Neuronal stem cell (in vitro differentiated cells): Measurements from ENCODE around the gene BMPR1A.

Experiments
- DNase-seq: peaks from one replicate; pipeline ENCODE4 v3.0.0-alpha.2; 2013; ENCODE audit warnings: low spot score
- H2AFZ ChIP-seq: one replicate; pipeline ENCODE4 v1.6.1; 2013; ENCODE audit warnings: mild to moderate bottlenecking, low read length, inconsistent platforms
- H2AK5ac ChIP-seq: 2 replicates; pipeline ENCODE4 v1.6.1; 2013; ENCODE audit warnings: low read depth, mild to moderate bottlenecking, inconsistent platforms, low read length, moderate library complexity, mixed read lengths
- H2BK120ac ChIP-seq: 2 replicates; pipeline ENCODE4 v1.6.1; 2013; ENCODE audit warnings: low read depth, mild to moderate bottlenecking, inconsistent platforms, low read length, moderate library complexity, mixed read lengths
- H2BK12ac ChIP-seq: one replicate; pipeline ENCODE4 v1.6.1; 2013; ENCODE audit warnings: low read length, inconsistent platforms
- H2BK15ac ChIP-seq: 2 replicates; pipeline ENCODE4 v1.6.1; 2013; ENCODE audit warnings: mild to moderate bottlenecking, low read length, inconsistent platforms, mixed read lengths
- H2BK5ac ChIP-seq: one replicate; pipeline ENCODE4 v1.6.1; 2013; ENCODE audit warnings: inconsistent platforms, mild to moderate bottlenecking, low read length, moderate library complexity
- H3K14ac ChIP-seq: one replicate; pipeline ENCODE4 v1.6.1; 2013; ENCODE audit warnings: low read length, inconsistent platforms
- H3K18ac ChIP-seq: 2 replicates; pipeline ENCODE4 v1.6.1; 2013; ENCODE audit warnings: low read length, inconsistent platforms
- H3K23ac ChIP-seq: 2 replicates; pipeline ENCODE4 v1.6.1; 2013; ENCODE audit warnings: low read depth, mild to moderate bottlenecking, mixed read lengths, low read length, inconsistent platforms; ENCODE audit not compliant: poor library complexity
- H3K27ac ChIP-seq: replicated peaks from 3 replicates; pipeline ENCODE4 v1.5.1; 2013; ENCODE audit warnings: low read length, inconsistent platforms
- H3K27me3 ChIP-seq, 3 experiments: 2 replicates each; pipeline ENCODE4 v1.6.1; 2013; ENCODE audit warnings: low read length in 3 of 3, mild to moderate bottlenecking in 2 of 3, inconsistent platforms in 1 of 3, low read depth in 1 of 3, mixed read lengths in 1 of 3, moderate library complexity in 1 of 3; ENCODE audit not compliant: control insufficient read depth in 3 of 3, insufficient read depth in 3 of 3
- H3K36me3 ChIP-seq, 2 donors: replicated peaks in 1 of 2; 2 replicates each; pipeline ENCODE4 v1.6.1; 2013; ENCODE audit warnings: low read length in 2 of 2; ENCODE audit not compliant: control insufficient read depth in 2 of 2, insufficient read depth in 2 of 2
- H3K4ac ChIP-seq: 2 replicates; pipeline ENCODE4 v1.6.1; 2013; ENCODE audit warnings: inconsistent platforms, mild to moderate bottlenecking, low read length, moderate library complexity
- H3K4me1 ChIP-seq, 2 donors: 1 replicate in 1 of 2; 2 replicates in 1 of 2; pipeline ENCODE4 v1.6.1; 2013; ENCODE audit warnings: low read length in 2 of 2, low read depth in 1 of 2; ENCODE audit not compliant: control insufficient read depth in 2 of 2, insufficient read depth in 1 of 2
- H3K4me2 ChIP-seq: one replicate; pipeline ENCODE4 v1.6.1; 2013; ENCODE audit warnings: mild to moderate bottlenecking, low read length, inconsistent platforms; ENCODE audit not compliant: insufficient read depth, poor library complexity, severe bottlenecking
- H3K4me3 ChIP-seq, 2 donors: 2 replicates each; pipeline ENCODE4 v1.5.1; 2013; ENCODE audit warnings: low read length in 2 of 2, mild to moderate bottlenecking in 2 of 2, inconsistent platforms in 1 of 2, moderate library complexity in 1 of 2
- H3K79me1 ChIP-seq: one replicate; pipeline ENCODE4 v1.6.1; 2013; ENCODE audit warnings: low read depth, mild to moderate bottlenecking, inconsistent platforms, low read length, moderate library complexity
- H3K9ac ChIP-seq: one replicate; pipeline ENCODE4 v1.6.1; 2013; ENCODE audit warnings: mild to moderate bottlenecking, low read depth, low read length, inconsistent platforms; ENCODE audit not compliant: poor library complexity
- H3K9me3 ChIP-seq, 2 donors: replicated peaks in 1 of 2; 2 replicates each; pipeline versions ENCODE3 to v1.6.1; 2013; ENCODE audit warnings: low read length in 2 of 2, mild to moderate bottlenecking in 2 of 2, inconsistent platforms in 1 of 2, low read depth in 1 of 2, mixed read lengths in 1 of 2, moderate library complexity in 1 of 2; ENCODE audit not compliant: control insufficient read depth in 2 of 2, insufficient read depth in 1 of 2
- H4K8ac ChIP-seq: one replicate; pipeline ENCODE4 v1.6.1; 2013; ENCODE audit warnings: low read depth, mild to moderate bottlenecking, inconsistent platforms, low read length, moderate library complexity
- H4K91ac ChIP-seq: one replicate; pipeline ENCODE4 v1.6.1; 2013; ENCODE audit warnings: low read length, low read depth, mild to moderate bottlenecking, inconsistent platforms; ENCODE audit not compliant: poor library complexity
- WGBS, 2 donors: extraction: QIAGEN DNeasy Blood & Tissue Kit; methylation state at CpG; one replicate each; pipeline ENCODE4 v1.1.7; 2013; ENCODE audit warnings: missing lambda C conversion rate in 2 of 2, mixed read lengths in 1 of 2; ENCODE audit not compliant: insufficient read length in 2 of 2, insufficient replicate concordance in 1 of 2; ENCODE audit errors: extremely low coverage in 2 of 2; 5-methylcytosine and 5-hydroxymethylcytosine counted together

Gene BMPR1A

DNA sequence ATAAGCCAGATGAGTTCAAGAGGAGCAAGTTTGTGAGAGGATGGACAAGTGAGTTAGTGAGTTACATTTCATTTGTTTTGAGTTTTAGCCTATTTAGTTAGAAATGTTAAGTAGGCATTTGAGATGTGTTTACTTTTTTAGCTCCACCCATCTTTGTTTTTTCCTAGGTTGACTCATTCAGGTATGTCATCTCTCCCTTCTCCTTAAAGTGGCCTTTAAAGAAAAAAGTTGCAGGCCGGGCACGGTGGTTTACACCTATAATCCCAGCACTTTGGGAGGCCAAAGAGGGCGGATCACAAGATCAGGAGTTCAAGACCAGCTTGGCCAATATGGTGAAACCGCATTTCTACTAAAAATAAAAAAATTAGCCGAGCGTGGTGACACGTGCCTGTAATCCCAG, 71.2 kb downstream of the BMPR1A start:
- Histone ChIP-seq H2BK5ac (no peak overlapping the region), H3K4ac (no peak overlapping the region), H3K27ac (no peak overlapping the region), H3K27me3 (no peaks in the 10 kb centered on the region), H4K91ac (no peak overlapping the region), H2BK120ac (no peak overlapping the region), H3K14ac (no peak overlapping the region), H3K79me1 (no peaks in the 10 kb centered on the region), H3K4me3 (no peak overlapping the region), H3K4me1 (peaks cover 0 to 9% of the 10 kb centered on the region in 2 donors), H3K23ac (no peak overlapping the region), H3K9ac (no peak overlapping the region), H2AK5ac (no peak overlapping the region), H2AFZ (no peak overlapping the region), H4K8ac (no peak overlapping the region), H3K4me2 (no peak overlapping the region), H3K9me3 (no peaks in the 10 kb centered on the region), H3K36me3 (peaks cover 0 to 7% of the 10 kb centered on the region in 2 donors), H2BK12ac (no peak overlapping the region), H3K18ac (no peak overlapping the region), H2BK15ac (no peak overlapping the region)
- DNase-seq, result no peak
- no CpG with 5 or more reads among the region's 7 CpGs for WGBS, 2 donors

DNA sequence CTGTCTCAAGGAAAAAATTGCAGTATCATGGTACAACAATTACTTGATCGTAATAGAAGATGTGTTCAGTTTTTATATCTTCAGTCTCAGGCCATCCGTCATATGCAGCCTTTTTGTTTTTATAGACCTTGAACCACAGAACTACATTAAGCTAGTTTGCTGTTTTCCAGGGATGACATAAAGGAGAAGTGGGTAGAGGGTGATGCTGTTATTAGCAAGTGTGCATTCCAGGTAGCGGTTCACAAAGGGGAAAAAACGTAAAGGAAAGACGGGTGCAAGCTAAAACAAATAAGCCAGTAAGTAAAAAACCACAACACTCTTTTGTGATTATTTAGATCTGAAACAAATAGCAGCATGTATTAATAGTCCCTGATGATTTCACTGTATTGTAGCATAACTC, 71.7 kb downstream of the BMPR1A start:
- Histone ChIP-seq H3K4me2 (no peak overlapping the region), H3K9ac (no peak overlapping the region), H3K79me1 (no peaks in the 10 kb centered on the region), H2AK5ac (no peak overlapping the region), H3K4ac (no peak overlapping the region), H2BK120ac (no peak overlapping the region), H2BK12ac (no peak overlapping the region), H3K27me3 (no peaks in the 10 kb centered on the region), H2BK5ac (no peak overlapping the region), H3K4me3 (no peak overlapping the region), H3K36me3 (peaks cover 0 to 7% of the 10 kb centered on the region in 2 donors), H3K4me1 (peaks cover 0 to 9% of the 10 kb centered on the region in 2 donors), H4K8ac (no peak overlapping the region), H2BK15ac (no peak overlapping the region), H4K91ac (no peak overlapping the region), H3K18ac (no peak overlapping the region), H3K14ac (no peak overlapping the region), H3K27ac (no peak overlapping the region), H3K23ac (no peak overlapping the region), H3K9me3 (no peaks in the 10 kb centered on the region), H2AFZ (no peak overlapping the region)
- no CpG with 5 or more reads among the region's 5 CpGs for WGBS, 2 donors
- no peak for DNase-seq

DNA sequence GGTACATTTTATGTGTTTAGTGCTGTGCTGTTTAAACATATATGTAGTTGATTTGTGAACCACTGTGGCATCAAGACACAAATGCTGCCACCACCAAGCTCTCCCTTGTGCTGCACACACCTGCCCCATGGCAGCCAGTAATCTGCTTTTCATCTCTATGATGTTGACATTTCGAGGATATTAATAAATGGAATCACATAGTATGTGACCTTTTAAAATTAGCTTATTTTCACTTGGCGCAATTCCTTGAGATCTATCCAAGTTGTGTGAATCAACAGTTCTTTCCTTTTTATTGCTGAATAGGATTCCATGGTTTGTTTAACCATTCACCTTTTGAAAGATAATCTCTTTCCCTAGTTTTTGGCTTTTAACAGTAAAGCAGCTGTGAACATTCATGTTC, 73.1 kb downstream of the BMPR1A start:
- no peak for DNase-seq
- no peak overlapping the region for H2BK120ac ChIP-seq
- no peak overlapping the region for H3K14ac ChIP-seq
- H2AK5ac ChIP-seq, result no peak overlapping the region
- peaks cover 0 to 4% of the 10 kb centered on the region in 2 donors for H3K4me1 ChIP-seq
- H3K18ac ChIP-seq, result no peak overlapping the region
- no peak overlapping the region for H2BK15ac ChIP-seq
- H2BK5ac ChIP-seq, result no peak overlapping the region
- H3K79me1 ChIP-seq, result peaks cover 2% of the 10 kb centered on the region
- no peak overlapping the region for H2AFZ ChIP-seq
- peaks cover 0 to 7% of the 10 kb centered on the region in 2 donors for H3K36me3 ChIP-seq
- H3K4me2 ChIP-seq, result no peak overlapping the region
- H4K91ac ChIP-seq, result no peak overlapping the region
- H4K8ac ChIP-seq, result no peak overlapping the region
- H3K9ac ChIP-seq, result no peak overlapping the region
- H3K4ac ChIP-seq, result no peak overlapping the region
- no peak overlapping the region for H2BK12ac ChIP-seq
- H3K9me3 ChIP-seq, result no peaks in the 10 kb centered on the region
- no CpG with 5 or more reads among the region's 2 CpGs for WGBS, 2 donors
- H3K27me3 ChIP-seq, result no peaks in the 10 kb centered on the region
- H3K27ac ChIP-seq, result no peak overlapping the region
- no peak overlapping the region for H3K23ac ChIP-seq
- H3K4me3 ChIP-seq, result no peak overlapping the region

DNA sequence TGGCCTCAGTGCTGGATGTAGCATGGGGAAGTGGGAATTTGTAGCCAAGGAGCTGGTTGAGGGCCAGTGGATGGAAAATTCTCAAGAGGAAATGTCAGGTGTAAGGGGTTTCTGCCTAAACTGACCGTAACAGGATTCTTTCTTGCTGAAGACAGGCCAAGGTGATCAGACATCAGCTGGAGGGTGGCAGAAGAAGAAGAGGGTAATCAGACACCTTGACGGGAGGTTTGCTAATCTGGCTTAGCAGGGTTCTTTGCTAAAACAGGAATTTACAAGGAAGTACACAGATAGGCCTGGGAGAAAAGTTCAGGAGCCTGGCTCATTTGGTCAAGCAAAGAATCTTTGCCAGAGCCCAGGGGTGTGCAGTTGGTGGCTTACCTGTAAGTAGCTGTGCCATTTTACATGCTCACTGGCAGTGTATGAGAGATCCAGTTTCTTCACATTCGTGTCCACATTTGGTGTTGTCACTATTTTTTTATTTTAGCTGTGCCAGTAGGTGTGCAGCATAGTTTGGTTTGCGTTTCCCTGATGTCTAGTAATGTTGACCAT, 73.7 kb downstream of the BMPR1A start:
- H4K8ac ChIP-seq, result no peak overlapping the region
- no peak overlapping the region for H3K4me3 ChIP-seq
- no peak overlapping the region for H2BK15ac ChIP-seq
- H2AFZ ChIP-seq, result no peak overlapping the region
- H3K27ac ChIP-seq, result no peak overlapping the region
- WGBS, 2 donors, result no CpG with 5 or more reads among the region's 4 CpGs
- H3K23ac ChIP-seq, result no peak overlapping the region
- H2BK120ac ChIP-seq, result no peak overlapping the region
- no peaks in the 10 kb centered on the region for H3K27me3 ChIP-seq
- no peak overlapping the region for H3K4me2 ChIP-seq
- peaks cover 0 to 4% of the 10 kb centered on the region in 2 donors for H3K4me1 ChIP-seq
- H2BK5ac ChIP-seq, result no peak overlapping the region
- H3K18ac ChIP-seq, result no peak overlapping the region
- H3K36me3 ChIP-seq, result peaks cover 0 to 7% of the 10 kb centered on the region in 2 donors
- no peak overlapping the region for H2AK5ac ChIP-seq
- H3K14ac ChIP-seq, result no peak overlapping the region
- H3K9me3 ChIP-seq, result no peaks in the 10 kb centered on the region
- H3K79me1 ChIP-seq, result peaks cover 2% of the 10 kb centered on the region
- no peak overlapping the region for H3K9ac ChIP-seq
- no peak overlapping the region for H2BK12ac ChIP-seq
- no peak overlapping the region for H4K91ac ChIP-seq
- no peak for DNase-seq
- no peak overlapping the region for H3K4ac ChIP-seq
